Measurements from ENCODE around the gene MYOM1. TPM values are rescaled to one million over a fixed set of nuclear protein-coding genes. Genes with fewer than 3 reads are reported as not detected.
"Not testable (repeated sequence)": the region's sequence is repeated elsewhere in the genome, so short reads cannot be mapped to it uniquely, and the experiment has no call there.

Gene MYOM1
- total RNA-seq, 1 experiment from 2014 or later = 0.92 TPM

DNA sequence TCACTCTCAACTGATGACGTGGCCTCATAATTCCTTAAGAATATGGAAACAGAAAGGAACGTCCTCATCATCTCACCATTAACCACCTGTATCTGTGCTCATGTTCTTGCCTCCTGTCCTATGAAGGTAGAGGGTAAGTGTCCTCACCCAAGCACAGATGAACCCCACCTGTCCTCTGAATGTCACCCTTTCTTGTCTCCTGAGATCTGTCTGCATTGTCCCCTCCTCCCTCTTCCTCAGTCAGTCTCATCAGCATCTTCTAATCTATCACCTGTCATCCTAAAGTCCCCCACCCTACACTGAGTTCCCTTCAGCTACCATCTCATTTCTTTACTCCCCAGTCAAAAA, 167.4 kb downstream of the MYOM1 start:
- POLR2A ChIA-PET = no interaction called here
- H3K9me3 ChIP-seq (ENCODE audit: control insufficient read depth, insufficient read depth, low read depth, low read length) = no peaks in the 10 kb centered on the region
- CTCF ChIA-PET = no interaction called here
- H3K27ac ChIP-seq (ENCODE audit: low read length) = no peak overlapping the region
- BruUV-seq (replicated peaks) = no TSS peak
- in situ Hi-C loops (cut with HindIII; ENCODE audit: low pct_unique_long_range_greater_than_20kb, low sequenced_read_pairs) = no loop called here
- TF ChIP-seq POLR2AphosphoS5 (IDR thresholded peaks at IDR 0.05; ENCODE audit: low read depth, low read length) = no peak
- no peak for TF ChIP-seq TCF7L2 (IDR thresholded peaks at IDR 0.05; ENCODE audit: low read depth, low read length)
- TF ChIP-seq, protein P1, sequence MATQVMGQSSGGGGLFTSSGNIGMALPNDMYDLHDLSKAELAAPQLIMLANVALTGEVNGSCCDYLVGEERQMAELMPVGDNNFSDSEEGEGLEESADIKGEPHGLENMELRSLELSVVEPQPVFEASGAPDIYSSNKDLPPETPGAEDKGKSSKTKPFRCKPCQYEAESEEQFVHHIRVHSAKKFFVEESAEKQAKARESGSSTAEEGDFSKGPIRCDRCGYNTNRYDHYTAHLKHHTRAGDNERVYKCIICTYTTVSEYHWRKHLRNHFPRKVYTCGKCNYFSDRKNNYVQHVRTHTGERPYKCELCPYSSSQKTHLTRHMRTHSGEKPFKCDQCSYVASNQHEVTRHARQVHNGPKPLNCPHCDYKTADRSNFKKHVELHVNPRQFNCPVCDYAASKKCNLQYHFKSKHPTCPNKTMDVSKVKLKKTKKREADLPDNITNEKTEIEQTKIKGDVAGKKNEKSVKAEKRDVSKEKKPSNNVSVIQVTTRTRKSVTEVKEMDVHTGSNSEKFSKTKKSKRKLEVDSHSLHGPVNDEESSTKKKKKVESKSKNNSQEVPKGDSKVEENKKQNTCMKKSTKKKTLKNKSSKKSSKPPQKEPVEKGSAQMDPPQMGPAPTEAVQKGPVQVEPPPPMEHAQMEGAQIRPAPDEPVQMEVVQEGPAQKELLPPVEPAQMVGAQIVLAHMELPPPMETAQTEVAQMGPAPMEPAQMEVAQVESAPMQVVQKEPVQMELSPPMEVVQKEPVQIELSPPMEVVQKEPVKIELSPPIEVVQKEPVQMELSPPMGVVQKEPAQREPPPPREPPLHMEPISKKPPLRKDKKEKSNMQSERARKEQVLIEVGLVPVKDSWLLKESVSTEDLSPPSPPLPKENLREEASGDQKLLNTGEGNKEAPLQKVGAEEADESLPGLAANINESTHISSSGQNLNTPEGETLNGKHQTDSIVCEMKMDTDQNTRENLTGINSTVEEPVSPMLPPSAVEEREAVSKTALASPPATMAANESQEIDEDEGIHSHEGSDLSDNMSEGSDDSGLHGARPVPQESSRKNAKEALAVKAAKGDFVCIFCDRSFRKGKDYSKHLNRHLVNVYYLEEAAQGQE (IDR thresholded peaks at IDR 0.05; ENCODE audit: insufficient read depth in 1 of 2, low read depth in 2 of 2, low read length in 1 of 2) = no peak
- TF ChIP-seq SIN3A (IDR thresholded peaks at IDR 0.05; ENCODE audit: borderline replicate concordance, insufficient read depth, low read depth, low read length) = no peak
- no peaks in the 10 kb centered on the region for H3K27me3 ChIP-seq (ENCODE audit: control insufficient read depth, insufficient read depth, low read length)
- no peak overlapping the region for H3K4me3 ChIP-seq (ENCODE audit: low read depth in 2 of 2, low read length in 2 of 2)
- intact Hi-C loops (cut with micrococcal nuclease; ENCODE audit: unreplicated experiment) = no loop called here
- DNase-seq (ENCODE audit: low read depth, low spot score) (no peak), ATAC-seq (no peak)
- H3K36me3 ChIP-seq (ENCODE audit: control insufficient read depth, insufficient read depth, low read length) = no peaks in the 10 kb centered on the region
- H3K4me1 ChIP-seq (ENCODE audit: control insufficient read depth, insufficient read depth, low read length) = peaks cover 7% of the 10 kb centered on the region

DNA sequence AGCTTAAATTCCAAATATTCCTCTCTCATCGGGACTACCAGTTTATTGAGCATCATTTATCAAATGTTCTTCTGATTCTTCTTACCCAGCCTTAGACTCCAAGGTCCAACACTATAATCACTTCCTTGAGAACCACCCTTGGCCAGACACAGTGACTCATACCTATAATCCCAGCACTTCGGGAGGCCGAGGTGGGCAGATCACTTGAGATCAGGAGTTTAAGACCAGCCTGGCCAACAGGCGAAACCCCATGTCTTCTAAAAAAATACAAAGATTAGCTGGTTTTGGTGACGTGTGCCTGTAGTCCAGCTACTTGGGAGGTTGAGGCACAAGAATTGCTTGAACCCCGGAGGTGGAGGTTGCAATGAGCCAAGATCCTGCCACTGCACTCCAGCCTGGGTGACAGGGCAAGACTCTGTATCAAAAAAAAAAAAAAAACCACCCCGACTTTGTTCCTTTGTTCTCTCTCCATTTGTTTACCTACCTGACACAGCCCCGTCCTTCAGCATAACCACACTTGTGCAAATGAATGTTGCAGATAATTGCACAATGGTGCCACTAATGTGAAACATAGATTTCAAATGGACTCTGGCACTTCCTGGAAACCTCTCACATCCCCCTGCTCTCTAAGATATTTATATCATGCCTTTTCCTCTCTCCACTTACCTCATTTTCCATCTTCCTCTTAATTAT, 167.9 kb downstream of the MYOM1 start:
- peaks cover 5% of the 10 kb centered on the region; the same call in 1 of the 2 replicates for H3K4me1 ChIP-seq (ENCODE audit: control insufficient read depth, insufficient read depth, low read length)
- CTCF ChIA-PET = no interaction called here
- in situ Hi-C loops (cut with HindIII; ENCODE audit: low pct_unique_long_range_greater_than_20kb, low sequenced_read_pairs) = no loop called here

GRCh38 chr18:3049897-3050454, 169.8 kb downstream of the MYOM1 start:
- H3K36me3 ChIP-seq (ENCODE audit: control insufficient read depth, insufficient read depth, low read length); H3K9me3 ChIP-seq (ENCODE audit: control insufficient read depth, insufficient read depth, low read depth, low read length); POLR2A ChIA-PET; H3K27me3 ChIP-seq (ENCODE audit: control insufficient read depth, insufficient read depth, low read length); DNase-seq (ENCODE audit: low read depth, low spot score); in situ Hi-C loops (cut with HindIII; ENCODE audit: low pct_unique_long_range_greater_than_20kb, low sequenced_read_pairs); H3K27ac ChIP-seq (ENCODE audit: low read length); H3K4me3 ChIP-seq (ENCODE audit: low read depth in 2 of 2, low read length in 2 of 2); H3K4me1 ChIP-seq (ENCODE audit: control insufficient read depth, insufficient read depth, low read length); BruUV-seq (replicated peaks); ATAC-seq; CTCF ChIA-PET: not testable (repeated sequence)
- intact Hi-C loops (cut with micrococcal nuclease; ENCODE audit: unreplicated experiment) = loop anchor here (10.0 kb wide), 1 partner anchor 165 kb away; the partner anchor contains the start of gene MYOM1

More for the DNA sequence above, 167.9 kb downstream of the MYOM1 start:
- intact Hi-C loops (cut with micrococcal nuclease; ENCODE audit: unreplicated experiment) = no loop called here
- no peak for DNase-seq (ENCODE audit: low read depth, low spot score)
- BruUV-seq (replicated peaks) = no TSS peak
- H3K4me3 ChIP-seq (ENCODE audit: low read depth in 2 of 2, low read length in 2 of 2) = no peak overlapping the region
- ATAC-seq = no peak
- no peaks in the 10 kb centered on the region for H3K27me3 ChIP-seq (ENCODE audit: control insufficient read depth, insufficient read depth, low read length)
- POLR2A ChIA-PET = no interaction called here
- no peak overlapping the region for H3K27ac ChIP-seq (ENCODE audit: low read length)
- no peaks in the 10 kb centered on the region for H3K36me3 ChIP-seq (ENCODE audit: control insufficient read depth, insufficient read depth, low read length)
- TF ChIP-seq TCF7L2 (IDR thresholded peaks at IDR 0.05; ENCODE audit: low read depth, low read length) = no peak
- TF ChIP-seq, protein P1 (IDR thresholded peaks at IDR 0.05; ENCODE audit: insufficient read depth in 1 of 2, low read depth in 2 of 2, low read length in 1 of 2) = no peak
- TF ChIP-seq POLR2AphosphoS5 (IDR thresholded peaks at IDR 0.05; ENCODE audit: low read depth, low read length) = no peak
- TF ChIP-seq SIN3A (IDR thresholded peaks at IDR 0.05; ENCODE audit: borderline replicate concordance, insufficient read depth, low read depth, low read length) = no peak
- no peak for TF ChIP-seq CTCF (IDR thresholded peaks at IDR 0.05)
- no peaks in the 10 kb centered on the region for H3K9me3 ChIP-seq (ENCODE audit: control insufficient read depth, insufficient read depth, low read depth, low read length)
